Measurements from ENCODE around the gene MLYCD.

Gene MLYCD

GRCh38 chr16:83891742-83892141 is 7.2 kb upstream of the MLYCD start (continued):
- TF ChIP-seq KLF17 (tag by site-specific recombination; IDR thresholded peaks at IDR 0.05), result no peak
- TF ChIP-seq, protein P1, sequence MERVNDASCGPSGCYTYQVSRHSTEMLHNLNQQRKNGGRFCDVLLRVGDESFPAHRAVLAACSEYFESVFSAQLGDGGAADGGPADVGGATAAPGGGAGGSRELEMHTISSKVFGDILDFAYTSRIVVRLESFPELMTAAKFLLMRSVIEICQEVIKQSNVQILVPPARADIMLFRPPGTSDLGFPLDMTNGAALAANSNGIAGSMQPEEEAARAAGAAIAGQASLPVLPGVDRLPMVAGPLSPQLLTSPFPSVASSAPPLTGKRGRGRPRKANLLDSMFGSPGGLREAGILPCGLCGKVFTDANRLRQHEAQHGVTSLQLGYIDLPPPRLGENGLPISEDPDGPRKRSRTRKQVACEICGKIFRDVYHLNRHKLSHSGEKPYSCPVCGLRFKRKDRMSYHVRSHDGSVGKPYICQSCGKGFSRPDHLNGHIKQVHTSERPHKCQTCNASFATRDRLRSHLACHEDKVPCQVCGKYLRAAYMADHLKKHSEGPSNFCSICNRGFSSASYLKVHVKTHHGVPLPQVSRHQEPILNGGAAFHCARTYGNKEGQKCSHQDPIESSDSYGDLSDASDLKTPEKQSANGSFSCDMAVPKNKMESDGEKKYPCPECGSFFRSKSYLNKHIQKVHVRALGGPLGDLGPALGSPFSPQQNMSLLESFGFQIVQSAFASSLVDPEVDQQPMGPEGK (tag by site-specific recombination; IDR thresholded peaks at IDR 0.05), result no peak

DNA sequence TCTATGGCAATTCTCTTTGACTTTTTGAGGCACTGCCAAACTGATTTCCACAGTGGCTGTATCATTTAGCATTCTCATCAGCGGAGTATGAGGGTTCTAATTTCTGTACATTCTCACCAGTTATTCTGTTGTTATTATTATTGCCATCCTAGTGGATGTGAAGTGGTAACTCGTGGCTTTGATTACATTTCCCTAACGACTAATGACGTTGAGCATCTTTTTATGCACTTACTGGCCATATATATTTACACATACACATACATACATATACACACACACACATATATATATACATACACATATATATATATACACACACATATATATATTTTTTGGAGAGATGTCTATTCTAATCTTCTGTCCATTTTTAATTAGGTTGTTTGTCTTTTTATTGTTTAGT is 3.7 kb upstream of the MLYCD start:
- ChIA-PET CTCF (no interaction called here), POLR2A (no interaction called here)
- H3K27ac ChIP-seq (ENCODE audit: extremely low read depth, low read depth, low read length), result no peak overlapping the region
- no peak overlapping the region for H3K4me3 ChIP-seq (ENCODE audit: low read depth, low read length)
- H3K9me3 ChIP-seq (ENCODE audit: control insufficient read depth, insufficient read depth, low read depth, low read length), result no peaks in the 10 kb centered on the region
- TF ChIP-seq, protein P2, sequence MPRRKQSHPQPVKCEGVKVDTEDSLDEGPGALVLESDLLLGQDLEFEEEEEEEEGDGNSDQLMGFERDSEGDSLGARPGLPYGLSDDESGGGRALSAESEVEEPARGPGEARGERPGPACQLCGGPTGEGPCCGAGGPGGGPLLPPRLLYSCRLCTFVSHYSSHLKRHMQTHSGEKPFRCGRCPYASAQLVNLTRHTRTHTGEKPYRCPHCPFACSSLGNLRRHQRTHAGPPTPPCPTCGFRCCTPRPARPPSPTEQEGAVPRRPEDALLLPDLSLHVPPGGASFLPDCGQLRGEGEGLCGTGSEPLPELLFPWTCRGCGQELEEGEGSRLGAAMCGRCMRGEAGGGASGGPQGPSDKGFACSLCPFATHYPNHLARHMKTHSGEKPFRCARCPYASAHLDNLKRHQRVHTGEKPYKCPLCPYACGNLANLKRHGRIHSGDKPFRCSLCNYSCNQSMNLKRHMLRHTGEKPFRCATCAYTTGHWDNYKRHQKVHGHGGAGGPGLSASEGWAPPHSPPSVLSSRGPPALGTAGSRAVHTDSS (tag by site-specific recombination; IDR thresholded peaks at IDR 0.05), result no peak
- TF ChIP-seq ZNF292 (tag by site-specific recombination; IDR thresholded peaks at IDR 0.05; ENCODE audit: borderline replicate concordance, low read depth), result no peak
- TF ChIP-seq ZNF830 (tag by site-specific recombination; IDR thresholded peaks at IDR 0.05; ENCODE audit: low read depth), result no peak
- no peak for TF ChIP-seq WT1 (tag by site-specific recombination; IDR thresholded peaks at IDR 0.05)
- no peak for TF ChIP-seq ZBTB6 (tag by site-specific recombination; IDR thresholded peaks at IDR 0.05)
- TF ChIP-seq ZNF510 (tag by site-specific recombination; IDR thresholded peaks at IDR 0.05; ENCODE audit: insufficient replicate concordance), result no peak
- TF ChIP-seq ZNF175 (tag by site-specific recombination; IDR thresholded peaks at IDR 0.05), result no peak
- TF ChIP-seq BCL11B (tag by site-specific recombination; IDR thresholded peaks at IDR 0.05; ENCODE audit: low read depth), result no peak
- no peak for TF ChIP-seq YY2 (tag by site-specific recombination; IDR thresholded peaks at IDR 0.05)
- TF ChIP-seq ZNF548 (tag by site-specific recombination; IDR thresholded peaks at IDR 0.05), result no peak
- TF ChIP-seq, protein P3, sequence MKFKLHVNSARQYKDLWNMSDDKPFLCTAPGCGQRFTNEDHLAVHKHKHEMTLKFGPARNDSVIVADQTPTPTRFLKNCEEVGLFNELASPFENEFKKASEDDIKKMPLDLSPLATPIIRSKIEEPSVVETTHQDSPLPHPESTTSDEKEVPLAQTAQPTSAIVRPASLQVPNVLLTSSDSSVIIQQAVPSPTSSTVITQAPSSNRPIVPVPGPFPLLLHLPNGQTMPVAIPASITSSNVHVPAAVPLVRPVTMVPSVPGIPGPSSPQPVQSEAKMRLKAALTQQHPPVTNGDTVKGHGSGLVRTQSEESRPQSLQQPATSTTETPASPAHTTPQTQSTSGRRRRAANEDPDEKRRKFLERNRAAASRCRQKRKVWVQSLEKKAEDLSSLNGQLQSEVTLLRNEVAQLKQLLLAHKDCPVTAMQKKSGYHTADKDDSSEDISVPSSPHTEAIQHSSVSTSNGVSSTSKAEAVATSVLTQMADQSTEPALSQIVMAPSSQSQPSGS (tag by site-specific recombination; IDR thresholded peaks at IDR 0.05; ENCODE audit: low read depth), result no peak
- no peak for TF ChIP-seq ZNF302 (tag by site-specific recombination; IDR thresholded peaks at IDR 0.05; ENCODE audit: low read depth)
- TF ChIP-seq ZNF266 (tag by site-specific recombination; IDR thresholded peaks at IDR 0.05; ENCODE audit: low read depth), result no peak
- no peak for TF ChIP-seq FEZF1 (tag by site-specific recombination; IDR thresholded peaks at IDR 0.05)
- TF ChIP-seq ZNF561 (tag by site-specific recombination; IDR thresholded peaks at IDR 0.05; ENCODE audit: borderline replicate concordance), result no peak
- TF ChIP-seq ZNF133 (tag by site-specific recombination; IDR thresholded peaks at IDR 0.05), result no peak
- H3K4me1 ChIP-seq (ENCODE audit: control insufficient read depth, insufficient read depth, low read length), result no peaks in the 10 kb centered on the region; the same call in 1 of the 2 replicates
- no peaks in the 10 kb centered on the region for H3K36me3 ChIP-seq (ENCODE audit: control insufficient read depth in 2 of 2, insufficient read depth in 1 of 2, low read length in 2 of 2)

Measured in HEK293 (cell line).